Hippocampal formation (tissue), 2 donors: ENCODE results near the gene LPAR5.
A peak's percentile ranks its signal among the peaks of the same experiment; 100 is the strongest.
"Not testable (repeated sequence)": the region's sequence is repeated elsewhere in the genome, so short reads cannot be mapped to it uniquely, and the experiment has no call there.

ENCODE experiments used
- DNase-seq, 2 donors: peaks; one replicate each; lab custom pipeline; 2025; lab: John Stamatoyannopoulos, UW

The LPAR5 gene

DNA sequence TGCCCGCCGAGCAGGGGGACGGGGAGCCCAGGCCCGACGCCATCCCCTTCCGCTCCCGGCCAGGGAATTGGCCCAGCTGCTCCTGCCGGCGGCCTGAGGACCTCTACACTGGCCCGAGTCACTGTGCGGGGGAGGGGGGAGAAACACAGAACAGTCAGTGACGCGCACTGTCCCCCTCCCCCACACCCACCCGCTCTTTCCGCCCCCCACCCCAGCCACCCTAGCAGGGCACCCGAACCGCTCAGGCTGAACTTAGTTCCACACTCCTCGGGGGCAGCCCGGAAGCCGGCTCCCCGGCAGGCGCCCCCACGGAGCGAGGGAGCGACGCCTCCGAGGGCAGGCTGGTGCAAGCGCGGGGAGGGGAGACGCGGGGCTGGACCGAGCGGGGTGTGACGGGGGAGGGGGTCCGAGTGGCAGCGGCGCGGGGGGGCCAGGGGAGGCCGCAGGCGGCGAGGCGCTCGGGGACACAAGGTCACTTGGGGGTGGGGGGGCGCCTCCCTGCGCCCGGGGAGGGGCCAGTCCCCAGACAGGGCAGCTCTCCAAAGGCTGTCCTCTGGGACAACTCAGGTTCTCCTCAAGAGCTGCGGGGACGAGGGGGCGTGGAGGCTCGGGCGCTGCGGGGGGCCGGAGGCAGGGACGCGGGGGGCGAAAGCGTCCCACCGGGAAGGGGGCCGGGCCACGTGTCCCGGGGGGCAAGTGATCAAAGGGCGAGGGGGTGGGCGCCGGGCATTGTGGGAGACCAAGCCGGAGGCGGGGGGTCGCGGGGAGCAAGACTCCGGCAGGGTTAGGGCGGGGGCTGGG lies 29.2 kb downstream of the LPAR5 start:
- DNase-seq = peak in 1 of 2 donors; percentile 68

DNA sequence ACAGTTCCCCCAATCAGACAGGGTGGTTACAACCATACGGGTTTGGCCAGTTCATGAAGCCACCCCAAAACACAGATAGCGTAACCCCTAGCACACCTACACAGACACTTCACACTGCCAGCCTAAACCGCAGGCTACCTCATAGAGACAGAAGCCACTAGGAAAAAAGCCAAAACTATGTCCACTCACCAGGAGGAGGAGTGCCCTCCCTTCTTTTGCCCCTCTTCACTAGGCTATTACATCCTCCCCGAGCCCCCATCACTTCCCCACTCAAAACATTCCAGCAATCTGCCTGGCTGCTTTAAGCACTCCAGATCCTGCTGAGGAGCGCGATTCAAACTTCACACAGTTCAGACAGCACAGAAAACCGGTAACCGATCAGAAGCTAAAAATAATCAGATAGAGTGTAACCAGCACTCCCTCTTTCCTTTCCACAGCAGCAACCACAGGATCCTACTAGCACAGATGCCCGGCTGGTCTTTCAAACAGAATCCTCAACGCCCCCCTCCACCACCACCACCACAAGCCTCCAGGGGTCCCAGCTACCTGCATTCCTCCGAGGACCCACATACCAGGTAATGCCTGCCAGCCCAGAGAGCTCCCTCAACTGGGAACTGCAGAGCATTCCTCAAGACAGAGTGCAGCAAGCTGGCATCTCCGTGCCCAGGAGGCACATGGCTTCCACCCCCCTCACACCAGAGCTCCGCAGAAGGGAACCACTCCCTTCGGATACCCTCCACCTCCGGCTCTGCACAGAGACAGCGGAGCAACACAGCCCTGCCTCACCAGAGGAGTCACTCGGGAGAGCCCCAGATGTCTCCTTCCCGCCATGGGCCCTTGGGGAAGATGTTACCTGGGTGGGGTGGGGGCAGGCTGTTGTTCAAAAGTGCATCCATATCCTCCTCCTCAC lies 30.1 kb downstream of the LPAR5 start:
- no peak for DNase-seq

DNA sequence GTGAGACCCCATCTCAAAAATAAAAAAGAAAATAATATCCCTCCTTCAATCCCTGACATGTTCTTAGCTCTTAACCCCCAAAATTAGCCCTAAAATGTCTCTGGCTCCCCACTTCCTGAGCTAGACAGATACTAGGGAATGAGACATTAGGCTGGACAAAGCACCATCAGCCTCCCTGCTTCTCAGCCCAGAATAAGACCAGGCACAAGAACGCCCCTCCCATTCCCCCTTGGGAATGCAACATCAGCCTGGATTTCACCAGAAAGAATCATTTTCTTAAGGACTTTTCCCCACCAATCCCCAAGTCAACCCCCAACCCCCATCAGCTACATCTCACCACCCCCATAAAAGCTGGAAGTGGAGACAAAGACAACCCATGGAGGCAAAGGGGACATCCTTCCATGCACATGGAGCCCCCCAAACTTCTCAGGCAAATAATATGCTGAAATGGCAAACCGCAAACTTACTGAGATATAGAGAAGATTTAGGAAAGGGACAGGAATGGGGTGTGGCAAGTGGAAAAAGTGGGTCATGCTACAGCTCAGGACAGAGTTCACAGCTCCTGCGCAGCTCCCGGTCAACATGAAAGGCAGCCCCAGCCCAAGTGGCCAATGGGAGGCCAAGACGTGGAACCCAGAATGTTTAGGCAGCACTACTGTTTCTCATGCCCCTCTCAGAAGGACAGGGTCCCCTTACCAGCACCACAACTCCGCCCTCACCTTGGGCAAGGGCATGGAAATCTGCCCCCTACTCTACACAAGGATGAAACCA lies 31.3 kb downstream of the LPAR5 start:
- no peak for DNase-seq

- no peak for DNase-seq
Observed at GRCh38 chr12:6603095-6603567, 32.6 kb downstream of the LPAR5 start.

GRCh38 chr12:6602526-6602925 lies 33.2 kb downstream of the LPAR5 start:
- DNase-seq = no peak

DNA sequence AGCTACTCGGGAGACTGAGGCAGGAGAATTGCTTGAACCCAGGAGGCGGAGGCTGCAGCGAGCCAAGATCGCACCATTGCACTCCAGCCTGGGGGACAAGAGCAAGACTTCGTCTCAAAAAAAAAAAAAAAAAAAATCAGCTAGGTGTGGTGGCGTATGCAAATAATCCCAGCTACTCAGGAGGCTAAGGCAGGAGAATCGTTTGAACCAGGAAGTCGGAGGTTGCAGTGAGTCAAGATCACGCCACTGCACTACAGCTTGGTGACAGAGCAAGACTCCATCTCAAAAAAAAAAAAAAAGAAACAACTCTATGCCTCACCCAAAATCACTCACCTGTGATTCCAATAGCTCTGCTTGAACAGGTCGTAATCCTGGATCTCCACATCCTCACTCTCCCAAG lies 40.1 kb downstream of the LPAR5 start:
- not testable (repeated sequence) for DNase-seq

DNA sequence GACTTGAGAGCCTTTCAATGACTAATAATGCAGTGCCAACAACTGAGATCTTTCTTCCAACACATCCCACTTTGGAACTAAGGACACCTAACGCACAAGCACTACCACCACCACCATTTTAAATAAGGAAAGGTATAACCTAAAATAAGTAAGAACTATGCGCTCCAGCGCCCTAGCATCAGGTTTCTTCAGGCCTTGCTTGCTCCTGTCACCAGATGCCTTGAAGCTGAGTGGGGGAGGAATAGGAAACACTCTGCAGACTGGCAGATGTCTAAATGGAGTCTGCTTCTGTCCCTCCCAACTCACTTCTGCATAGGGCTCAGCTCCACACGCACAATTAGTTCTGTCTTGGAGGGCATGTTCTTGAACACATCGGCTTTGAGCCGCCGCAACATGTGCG lies 43.7 kb downstream of the LPAR5 start:
- DNase-seq = no peak

GRCh38 chr12:6586569-6586968 lies 49.2 kb downstream of the LPAR5 start:
- DNase-seq = not testable (repeated sequence)

- no peak for DNase-seq
Observed at GRCh38 chr12:6584293-6584692, 51.5 kb downstream of the LPAR5 start.

GRCh38 chr12:6582959-6583358 lies 52.8 kb downstream of the LPAR5 start:
- DNase-seq = no peak

DNA sequence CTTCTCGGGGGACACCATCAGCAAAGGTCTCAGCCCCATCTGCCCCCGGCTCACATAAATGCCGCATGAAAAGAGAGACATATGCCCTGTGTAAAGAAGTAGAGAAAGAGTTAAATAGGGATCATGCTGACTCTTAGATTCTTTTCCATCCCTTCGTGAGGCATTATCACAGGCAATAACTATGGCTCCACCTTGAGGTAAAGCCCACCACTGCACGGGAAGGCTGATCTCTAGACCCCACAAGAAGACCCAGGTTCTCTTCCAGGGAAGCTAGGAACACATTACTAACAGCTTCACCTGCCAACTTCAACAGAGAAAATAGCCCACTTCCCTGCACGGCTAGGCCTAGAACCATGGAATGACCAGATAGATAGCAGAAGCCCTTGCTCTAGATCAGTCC lies 53.6 kb downstream of the LPAR5 start:
- DNase-seq = no peak

DNA sequence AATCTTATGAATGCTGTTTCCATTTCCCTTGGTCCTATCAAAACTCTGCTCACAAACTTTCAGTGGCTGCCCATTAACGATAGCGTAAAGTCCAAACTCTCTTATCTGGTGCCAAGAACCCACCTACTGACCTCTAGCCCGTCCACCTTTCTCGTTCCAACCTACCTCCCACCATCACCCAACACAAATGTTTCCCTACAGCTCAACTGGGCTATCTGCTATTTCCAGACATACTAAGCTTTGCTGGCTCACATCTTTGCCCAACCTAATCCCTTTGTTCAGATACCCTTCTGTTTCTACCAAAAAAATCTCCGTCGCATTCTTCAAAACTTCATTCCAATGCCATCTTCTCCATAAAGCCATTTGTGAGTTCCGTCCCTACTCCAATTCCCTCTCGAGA lies 60.1 kb downstream of the LPAR5 start:
- DNase-seq = no peak

GRCh38 chr12:6574576-6575295 lies 61.0 kb downstream of the LPAR5 start:
- DNase-seq = no peak

DNA sequence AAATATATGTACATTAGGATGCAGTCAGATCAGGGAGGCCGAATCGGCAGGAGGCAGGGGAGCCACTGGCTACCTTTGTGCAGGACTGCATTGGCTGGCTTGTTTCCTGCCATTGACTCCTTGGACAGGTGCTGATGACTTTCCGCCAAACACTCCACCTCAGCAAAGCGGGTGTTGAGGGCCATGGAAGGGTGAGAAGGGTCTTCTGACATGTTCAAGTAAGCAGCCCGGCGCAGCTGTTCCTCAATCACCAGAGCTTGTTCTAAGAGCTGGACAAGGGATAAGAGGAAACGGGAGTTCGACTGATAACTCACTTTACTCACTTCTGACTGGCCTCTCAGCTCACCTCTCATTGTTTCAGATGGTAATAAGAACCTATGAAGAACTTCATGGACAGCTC lies 62.8 kb downstream of the LPAR5 start:
- no peak for DNase-seq

DNA sequence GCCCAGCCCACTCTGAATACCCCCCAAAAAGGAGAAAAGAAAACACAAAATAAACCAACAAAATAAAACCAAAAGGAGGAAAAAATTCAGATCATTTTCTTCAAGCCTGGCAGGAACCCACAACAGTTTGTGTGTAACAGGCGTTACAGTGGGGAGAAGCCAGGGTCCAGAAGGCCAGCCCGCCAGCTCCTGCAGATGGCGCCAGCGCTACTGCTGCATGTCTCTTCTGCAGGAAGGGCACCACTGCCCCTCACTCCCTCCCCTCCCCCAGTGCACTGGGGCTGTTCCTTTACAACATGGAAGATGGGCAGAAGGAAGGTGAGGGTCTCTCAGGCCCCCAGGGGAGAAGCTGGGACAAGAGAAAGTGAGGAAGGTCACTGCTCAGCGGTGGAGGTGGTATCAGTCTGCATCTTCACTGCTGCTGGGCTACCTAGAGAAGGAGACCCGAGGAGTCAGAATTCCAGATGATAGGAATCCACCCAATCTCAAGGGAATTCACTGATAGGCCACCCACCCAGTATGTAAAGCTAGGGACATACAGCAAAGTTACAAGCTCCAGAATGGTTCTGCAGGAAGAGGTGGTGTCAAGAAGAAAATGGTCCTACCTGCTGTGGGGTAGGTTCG lies 65.4 kb downstream of the LPAR5 start:
- no peak for DNase-seq

GRCh38 chr12:6569786-6570185 lies 66.0 kb downstream of the LPAR5 start:
- no peak for DNase-seq

DNA sequence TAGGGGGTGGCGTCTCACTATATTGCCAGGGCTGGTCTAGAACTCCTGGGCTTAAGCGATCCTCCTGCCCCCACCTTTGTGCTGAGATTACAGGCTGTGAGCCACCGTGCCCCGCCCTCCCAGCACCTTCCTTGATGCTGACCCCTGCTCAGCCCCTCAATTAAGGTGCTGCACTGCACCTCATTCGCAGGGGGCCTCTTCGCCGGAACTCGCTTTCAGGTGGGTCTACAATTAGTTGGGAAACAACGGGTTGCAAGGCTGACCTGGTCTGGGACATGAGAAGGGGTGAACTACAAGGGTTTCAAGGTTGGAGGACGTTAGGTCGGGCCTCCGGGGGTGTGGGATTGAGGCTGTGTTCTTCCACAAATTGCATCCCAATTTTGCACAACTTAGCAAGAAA lies 66.4 kb downstream of the LPAR5 start:
- DNase-seq = no peak
